Stomach (tissue), 9 donors: ENCODE results near the gene TBC1D4. TPM values are rescaled to one million over a fixed set of nuclear protein-coding genes. Genes with fewer than 3 reads are reported as not detected.

Experiments used
- DNase-seq, 2 donors: peaks; one replicate each; pipeline versions ENCODE4 v3.0.0 to v3.0.0-alpha.2; 2013 to 2019
- H3K27ac ChIP-seq, 5 donors: fragments of 200-600 bp in 4 of 5; sonication (generic) in 4 of 5; one replicate each; pipeline ENCODE4 v1.5.1; 2013 to 2019; ENCODE audit warnings: mild to moderate bottlenecking in 1 of 5, moderate library complexity in 1 of 5
- H3K27me3 ChIP-seq, 3 donors: fragments of 200-600 bp; sonication (generic); one replicate each; pipeline ENCODE4 v1.5.1; 2017 to 2019; ENCODE audit warnings: mixed run types in 1 of 3
- H3K36me3 ChIP-seq, 4 donors: fragments of 200-600 bp; sonication (generic); 1 replicate in 3 of 4; 2 replicates in 1 of 4; pipeline ENCODE4 v1.5.1; 2016 to 2019
- H3K4me1 ChIP-seq, 4 donors: fragments of 200-600 bp; sonication (generic); one replicate each; pipeline ENCODE4 v1.5.1; 2016 to 2019
- H3K4me3 ChIP-seq, 4 donors: fragments of 200-600 bp; sonication (generic) in 3 of 4; one replicate each; pipeline ENCODE4 v1.5.1; 2016 to 2019; ENCODE audit warnings: mild to moderate bottlenecking in 1 of 4
- H3K9me3 ChIP-seq, 4 donors: fragments of 200-600 bp; sonication (generic); one replicate each; pipeline ENCODE4 v1.5.1; 2016 to 2019
- EP300 ChIP-seq: sonication (generic); formaldehyde crosslinking; IDR thresholded peaks from one replicate; pipeline ENCODE4 v1.6.1; 2017; ENCODE audit warnings: antibody characterized with exemption
- POLR2A ChIP-seq, 4 donors: fragments of 450-650 bp; IDR thresholded peaks; one replicate each; pipeline ENCODE4 v1.6.1; 2016; ENCODE audit warnings: antibody characterized with exemption in 4 of 4, control low read depth in 2 of 4, mild to moderate bottlenecking in 1 of 4, moderate library complexity in 1 of 4
- POLR2AphosphoS5 ChIP-seq, 3 donors: sonication (generic); formaldehyde crosslinking; IDR thresholded peaks; one replicate each; pipeline ENCODE4 v1.6.1; 2016; ENCODE audit warnings: antibody characterized with exemption in 3 of 3
- WGBS, 5 donors: extraction: QIAGEN DNeasy Blood & Tissue Kit in 3 of 5; methylation state at CpG; one replicate each; pipeline versions ENCODE4 v1.1.5 to v1.1.7; 2013 to 2018; 5-methylcytosine and 5-hydroxymethylcytosine counted together
- intact Hi-C: fragments of 100-400 bp; cut with DNase I; formaldehyde crosslinking; loops from one replicate; pipeline ENCODE4 v1.15.1; 2023; ENCODE audit warnings: low total_unique reads
- polyA plus RNA-seq, 3 donors: library from polyadenylated mRNA; stranded (reverse); fragments of 200-250 nt; gene quantifications; one replicate each; pipeline ENCODE4 v1.2.3, GENCODE V29; 2013
- total RNA-seq, 5 donors: library from RNA; depleted of rRNA; stranded (reverse); fragments of >200 nt; gene quantifications; one replicate each; pipeline versions ENCODE4 v1.1.0 to v1.2.3, GENCODE V29; 2014 to 2016
- TF ChIP-seq, protein P1 (sequence below), 7 experiments: fragments of 450-650 bp in 4 of 7; fragments of 200-600 bp in 3 of 7; sonication (generic) in 3 of 7; IDR thresholded peaks; one replicate each; pipeline ENCODE4 v1.5.1; 2016 to 2019; ENCODE audit warnings: antibody characterized with exemption in 7 of 7, control low read depth in 2 of 7, mild to moderate bottlenecking in 1 of 7
- donor health status: healthy with polysubstance abuse.
- donor health status: Bipolar disorder and iron deficiency.
- donor health status: healthy.

Gene TBC1D4
- total and polyA plus RNA-seq, 8 donors = 4.9 to 47.8 (median 27.3) TPM

DNA sequence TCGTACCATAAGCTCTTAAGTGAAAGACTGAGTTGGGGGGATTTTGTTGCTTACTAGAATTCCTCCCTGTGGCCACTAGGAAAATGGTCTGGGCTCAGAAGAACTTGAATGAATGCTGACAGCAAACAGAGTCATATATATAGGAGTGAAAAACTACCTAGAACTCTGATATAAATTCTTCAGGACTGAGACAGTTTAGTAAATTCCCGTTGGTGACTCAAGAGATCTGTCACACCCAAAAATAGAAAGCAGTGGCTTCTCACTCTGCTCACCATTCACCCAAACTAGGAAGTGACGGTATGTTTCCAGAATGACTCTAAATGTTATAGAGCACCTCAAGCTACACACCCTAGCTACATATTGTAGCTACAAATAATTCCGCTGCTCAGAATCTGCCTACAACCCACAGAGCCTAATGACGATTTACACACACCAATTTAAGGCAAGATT lies 116.2 kb downstream of the TBC1D4 start:
- no peak for DNase-seq
- peaks cover 0 to 6% (median 2%) of the 10 kb centered on the region in 4 donors for H3K36me3 ChIP-seq
- H3K4me3 ChIP-seq = no peak overlapping the region
- no peak overlapping the region for H3K27ac ChIP-seq
- TF ChIP-seq POLR2A (IDR thresholded peaks at IDR 0.05) = no peak
- TF ChIP-seq POLR2AphosphoS5 (IDR thresholded peaks at IDR 0.05) = no peak
- TF ChIP-seq EP300 = no peak
- H3K27me3 ChIP-seq = no peaks in the 10 kb centered on the region
- peaks cover 0 to 44% (median 21%) of the 10 kb centered on the region in 4 donors for H3K4me1 ChIP-seq
- intact Hi-C loops = no loop called here
- H3K9me3 ChIP-seq = no peaks in the 10 kb centered on the region
- 72 to 88% (median 76%) methylated on average over 5 of the region's 5 CpGs for WGBS, 5 donors

DNA sequence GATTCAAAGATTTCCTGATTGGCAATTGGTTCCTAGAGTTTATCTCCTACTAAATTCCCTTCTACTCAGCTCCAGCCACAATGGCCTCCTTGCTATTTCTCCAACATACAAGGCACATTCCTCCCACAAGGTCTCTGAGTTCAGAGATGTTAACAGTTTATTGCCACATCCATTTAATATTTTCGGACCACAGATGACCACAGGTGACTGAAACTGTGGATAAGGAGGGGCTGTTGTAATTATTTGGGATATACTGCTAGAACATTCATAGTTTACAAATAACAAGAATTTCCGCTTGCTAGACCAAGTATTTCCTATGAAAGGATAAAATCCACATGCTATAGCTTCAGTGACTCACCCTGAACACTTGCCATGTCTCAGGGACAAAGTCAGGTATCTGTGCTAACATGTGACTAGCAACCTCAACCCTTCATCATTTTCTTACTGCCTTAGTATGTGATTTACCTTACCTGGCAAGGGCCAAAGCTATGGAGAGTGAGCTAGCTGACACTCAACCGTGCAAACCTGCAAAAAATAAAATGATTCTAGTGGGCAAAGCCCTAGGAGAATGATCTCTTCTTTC lies 117.7 kb downstream of the TBC1D4 start:
- no peak for TF ChIP-seq EP300
- TF ChIP-seq, protein P1, sequence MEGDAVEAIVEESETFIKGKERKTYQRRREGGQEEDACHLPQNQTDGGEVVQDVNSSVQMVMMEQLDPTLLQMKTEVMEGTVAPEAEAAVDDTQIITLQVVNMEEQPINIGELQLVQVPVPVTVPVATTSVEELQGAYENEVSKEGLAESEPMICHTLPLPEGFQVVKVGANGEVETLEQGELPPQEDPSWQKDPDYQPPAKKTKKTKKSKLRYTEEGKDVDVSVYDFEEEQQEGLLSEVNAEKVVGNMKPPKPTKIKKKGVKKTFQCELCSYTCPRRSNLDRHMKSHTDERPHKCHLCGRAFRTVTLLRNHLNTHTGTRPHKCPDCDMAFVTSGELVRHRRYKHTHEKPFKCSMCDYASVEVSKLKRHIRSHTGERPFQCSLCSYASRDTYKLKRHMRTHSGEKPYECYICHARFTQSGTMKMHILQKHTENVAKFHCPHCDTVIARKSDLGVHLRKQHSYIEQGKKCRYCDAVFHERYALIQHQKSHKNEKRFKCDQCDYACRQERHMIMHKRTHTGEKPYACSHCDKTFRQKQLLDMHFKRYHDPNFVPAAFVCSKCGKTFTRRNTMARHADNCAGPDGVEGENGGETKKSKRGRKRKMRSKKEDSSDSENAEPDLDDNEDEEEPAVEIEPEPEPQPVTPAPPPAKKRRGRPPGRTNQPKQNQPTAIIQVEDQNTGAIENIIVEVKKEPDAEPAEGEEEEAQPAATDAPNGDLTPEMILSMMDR (IDR thresholded peaks at IDR 0.05) = no peak
- intact Hi-C loops = no loop called here
- 88 to 97% (median 93%) methylated on average over 3 of the region's 3 CpGs for WGBS, 5 donors
- peaks cover 0 to 6% (median 2%) of the 10 kb centered on the region in 4 donors for H3K36me3 ChIP-seq
- peaks cover 0 to 35% (median 21%) of the 10 kb centered on the region in 4 donors for H3K4me1 ChIP-seq
- H3K9me3 ChIP-seq = no peaks in the 10 kb centered on the region
- no peak overlapping the region for H3K4me3 ChIP-seq
- no peaks in the 10 kb centered on the region for H3K27me3 ChIP-seq
- H3K27ac ChIP-seq = no peak overlapping the region
- DNase-seq = no peak

DNA sequence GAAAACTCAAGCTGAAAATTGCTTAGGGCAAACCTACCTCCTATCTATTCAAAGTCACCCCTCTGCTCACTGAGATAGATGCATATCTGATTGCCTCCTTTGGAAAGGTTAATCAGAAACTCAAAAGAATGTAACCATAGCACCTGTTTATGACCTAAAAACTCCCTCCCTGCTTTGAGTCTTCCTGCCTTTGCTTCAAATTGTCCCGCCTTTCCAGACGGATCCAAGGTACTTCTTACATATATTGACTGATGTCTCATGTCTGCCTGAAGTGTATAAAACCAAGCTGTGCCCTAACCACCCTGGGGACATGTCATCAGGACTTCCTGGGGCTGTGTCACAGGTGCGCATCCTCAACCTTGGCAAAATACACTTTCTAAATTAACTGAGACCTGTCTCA lies 118.6 kb downstream of the TBC1D4 start:
- DNase-seq = no peak
- Histone ChIP-seq H3K4me3 (no peak overlapping the region), H3K27ac (no peak overlapping the region), H3K36me3 (peaks cover 0 to 6% (median 2%) of the 10 kb centered on the region in 4 donors), H3K27me3 (no peaks in the 10 kb centered on the region), H3K4me1 (peaks cover 0 to 30% (median 17%) of the 10 kb centered on the region in 4 donors), H3K9me3 (no peaks in the 10 kb centered on the region)
- whole genome bisulfite sequencing, 5 donors = 81 to 91% (median 88%) methylated on average over 3 of the region's 3 CpGs
- intact Hi-C loops = no loop called here
- TF ChIP-seq POLR2AphosphoS5 (IDR thresholded peaks at IDR 0.05) (no peak), EP300 (no peak), POLR2A (IDR thresholded peaks at IDR 0.05) (no peak)
- TF ChIP-seq, protein P1 (IDR thresholded peaks at IDR 0.05) = no peak

DNA sequence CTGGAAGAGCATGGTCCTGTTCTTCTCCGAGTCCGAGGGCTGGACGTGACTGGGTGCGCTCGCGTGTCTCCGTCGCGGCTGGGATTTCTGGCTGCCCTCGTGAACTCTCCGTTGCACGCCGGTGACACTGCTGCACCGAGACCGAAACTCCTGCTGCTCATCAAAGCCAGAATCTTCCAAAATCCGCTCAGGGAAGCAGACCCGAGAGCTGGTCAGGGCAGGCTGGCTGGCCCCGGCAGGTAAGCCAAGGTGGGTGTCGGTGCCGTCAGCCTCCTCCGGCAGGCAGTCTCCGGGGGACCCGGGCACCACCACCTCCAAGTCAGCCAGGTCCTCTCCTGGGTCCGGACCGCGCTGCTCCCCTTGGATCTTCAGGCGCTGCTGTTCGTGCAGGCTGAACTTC lies 119.9 kb downstream of the TBC1D4 start:
- WGBS, 5 donors = 95 to 98% (median 97%) methylated on average over 28 of the region's 28 CpGs
- H3K36me3 ChIP-seq = peaks cover 0 to 6% (median 2%) of the 10 kb centered on the region in 4 donors
- no peaks in the 10 kb centered on the region for H3K9me3 ChIP-seq
- intact Hi-C loops = no loop called here
- peaks cover 0 to 16% (median 7%) of the 10 kb centered on the region in 4 donors for H3K4me1 ChIP-seq
- H3K27ac ChIP-seq = no peak overlapping the region
- no peak overlapping the region for H3K4me3 ChIP-seq
- DNase-seq = no peak
- H3K27me3 ChIP-seq = no peaks in the 10 kb centered on the region
- TF ChIP-seq POLR2AphosphoS5 (IDR thresholded peaks at IDR 0.05) = no peak
- TF ChIP-seq, protein P1 (IDR thresholded peaks at IDR 0.05) = no peak
- no peak for TF ChIP-seq EP300
- TF ChIP-seq POLR2A (IDR thresholded peaks at IDR 0.05) = no peak

DNA sequence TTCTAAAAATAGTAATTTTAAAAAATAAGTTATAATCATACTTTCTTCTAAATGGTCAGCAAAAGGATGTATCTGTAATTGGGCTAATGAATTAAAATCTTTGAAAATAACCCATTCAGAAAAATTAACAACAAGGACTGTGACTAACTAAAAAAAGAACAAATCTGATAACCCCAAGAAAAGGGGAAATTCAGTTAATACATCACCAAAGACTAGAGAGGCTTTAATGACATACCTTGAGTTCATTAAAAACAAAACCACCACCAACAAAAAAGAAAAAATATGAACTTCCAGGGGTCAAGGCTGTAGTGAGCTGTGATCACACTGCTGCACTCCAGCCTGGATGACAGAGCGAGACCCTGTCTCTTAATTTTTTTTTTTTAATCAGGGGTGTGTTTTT lies 121.8 kb downstream of the TBC1D4 start:
- Histone ChIP-seq H3K9me3 (no peaks in the 10 kb centered on the region), H3K4me1 (no peaks in the 10 kb centered on the region), H3K4me3 (no peak overlapping the region), H3K36me3 (peaks cover 0 to 12% (median 3%) of the 10 kb centered on the region in 4 donors), H3K27me3 (no peaks in the 10 kb centered on the region), H3K27ac (no peak overlapping the region)
- no peak for DNase-seq
- intact Hi-C loops = no loop called here
- 93 to 100% (median 97%) methylated on average over 1 of the region's 1 CpG for WGBS, 5 donors
- TF ChIP-seq, protein P1 (IDR thresholded peaks at IDR 0.05) = no peak
- TF ChIP-seq EP300 = no peak
- no peak for TF ChIP-seq POLR2AphosphoS5 (IDR thresholded peaks at IDR 0.05)
